HepG2 (cell line): ENCODE measurements around the gene BRSK2. TPM values are rescaled to one million over a fixed set of nuclear protein-coding genes. Genes with fewer than 3 reads are reported as not detected.

Experiments used
- BATF2 ChIP-seq: sonication (generic); formaldehyde crosslinking; IDR thresholded peaks from 2 replicates; pipeline ENCODE4 v1.8.0; 2022; ENCODE audit warnings: mild to moderate bottlenecking, missing genetic modification reagents, moderate library complexity
- CHD2 ChIP-seq: IDR thresholded peaks from 2 replicates; pipeline ENCODE4 v1.6.1; 2011; ENCODE audit warnings: low read depth, low read length, improper control_type of control experiment
- EP300 ChIP-seq, 3 experiments: sonication (generic) in 1 of 3; formaldehyde crosslinking in 1 of 3; IDR thresholded peaks; 2 replicates each; pipeline versions ENCODE4 v1.5.1 to v1.6.1; 2011 to 2020; ENCODE audit warnings: low read depth in 2 of 3, low read length in 2 of 3, borderline replicate concordance in 1 of 3, improper control_type of control experiment in 1 of 3, mild to moderate bottlenecking in 1 of 3, missing genetic modification reagents in 1 of 3, moderate library complexity in 1 of 3
- GRHL1 ChIP-seq: sonication (generic); formaldehyde crosslinking; conservative IDR thresholded peaks from 2 replicates; pipeline ENCODE4 v1.8.0; 2022; ENCODE audit warnings: missing genetic modification reagents
- MEIS2 ChIP-seq: sonication (generic); formaldehyde crosslinking; IDR thresholded peaks from 2 replicates; pipeline ENCODE4 v1.9.0; 2021; ENCODE audit warnings: mild to moderate bottlenecking, missing genetic modification reagents
- NONO ChIP-seq, 2 experiments: fragments of 450-650 bp in 1 of 2; sonication (generic) in 1 of 2; formaldehyde crosslinking in 1 of 2; IDR thresholded peaks in 1 of 2; conservative IDR thresholded peaks in 1 of 2; 2 replicates each; pipeline versions ENCODE4 v1.6.1 to v1.8.0; 2017 to 2022; ENCODE audit warnings: mild to moderate bottlenecking in 1 of 2, missing genetic modification reagents in 1 of 2, moderate library complexity in 1 of 2
- RARG ChIP-seq: sonication (generic); formaldehyde crosslinking; IDR thresholded peaks from 2 replicates; pipeline ENCODE4 v1.4.0; 2020; ENCODE audit warnings: low read depth, mild to moderate bottlenecking, missing genetic modification reagents
- SETDB1 ChIP-seq: sonication (generic); formaldehyde crosslinking; IDR thresholded peaks from 2 replicates; pipeline ENCODE4 v1.5.1; 2020; ENCODE audit warnings: missing genetic modification reagents, mild to moderate bottlenecking, borderline replicate concordance
- SUZ12 ChIP-seq: fragments of 150-350 bp; IDR thresholded peaks from 2 replicates; pipeline ENCODE4 v1.6.1; 2014; ENCODE audit warnings: low read depth, low read length
- TFAP4 ChIP-seq: sonication (generic); IDR thresholded peaks from 2 replicates; pipeline ENCODE4 v1.6.1; 2016; ENCODE audit warnings: low read depth, borderline replicate concordance
- THAP11 ChIP-seq: IDR thresholded peaks from 2 replicates; pipeline ENCODE4 v1.6.1; 2016; ENCODE audit warnings: missing biosample characterization, missing genetic modification reagents
- ZBTB7B ChIP-seq: sonication (generic); formaldehyde crosslinking; IDR thresholded peaks from 2 replicates; pipeline ENCODE4 v1.4.0; 2020; ENCODE audit warnings: missing genetic modification reagents
- ZNF138 ChIP-seq: sonication (generic); formaldehyde crosslinking; IDR thresholded peaks from 2 replicates; pipeline ENCODE4 v1.5.0; 2020; ENCODE audit warnings: mild to moderate bottlenecking, low read depth, missing genetic modification reagents
- ZNF225 ChIP-seq: sonication (generic); formaldehyde crosslinking; IDR thresholded peaks from 2 replicates; pipeline ENCODE4 v1.4.0; 2020; ENCODE audit warnings: mild to moderate bottlenecking, missing genetic modification reagents
- ZNF235 ChIP-seq: sonication (generic); formaldehyde crosslinking; IDR thresholded peaks from 2 replicates; pipeline ENCODE4 v1.8.1; 2023; ENCODE audit warnings: mild to moderate bottlenecking, missing genetic modification reagents, borderline replicate concordance
- ZNF3 ChIP-seq: IDR thresholded peaks from 2 replicates; pipeline ENCODE4 v1.7.0; 2017; ENCODE audit warnings: inconsistent platforms
- ZNF354B ChIP-seq: sonication (generic); formaldehyde crosslinking; IDR thresholded peaks from 2 replicates; pipeline ENCODE4 v1.8.0; 2022; ENCODE audit warnings: mild to moderate bottlenecking, missing genetic modification reagents
- ZNF530 ChIP-seq: sonication (generic); formaldehyde crosslinking; IDR thresholded peaks from 2 replicates; pipeline ENCODE4 v1.5.0; 2020; ENCODE audit warnings: low read depth, mild to moderate bottlenecking, missing genetic modification reagents
- ZNF546 ChIP-seq: sonication (generic); formaldehyde crosslinking; conservative IDR thresholded peaks from 2 replicates; pipeline ENCODE4 v1.8.1; 2023; ENCODE audit warnings: mild to moderate bottlenecking, missing genetic modification reagents
- ZNF605 ChIP-seq: sonication (generic); formaldehyde crosslinking; IDR thresholded peaks from 2 replicates; pipeline ENCODE4 v1.8.0; 2022; ENCODE audit warnings: mild to moderate bottlenecking, missing genetic modification reagents
- ZNF749 ChIP-seq: sonication (generic); formaldehyde crosslinking; IDR thresholded peaks from 2 replicates; pipeline ENCODE4 v1.8.0; 2022; ENCODE audit warnings: mild to moderate bottlenecking, missing genetic modification reagents, moderate library complexity, borderline replicate concordance
- polyA plus RNA-seq, 8 experiments: library from polyadenylated mRNA; depleted of rRNA in 3 of 8; stranded (reverse) in 7 of 8; unstranded in 1 of 8; fragments of >200 nt; fragmentation: Illumina TruSeq in 4 of 8; extraction: Trizol in 4 of 8; gene quantifications; 2 replicates each; pipeline versions ENCODE4 v1.2.1 to v1.2.3, GENCODE V29; 2011 to 2016; ENCODE audit warnings: low read depth in 4 of 8, missing spikeins in 1 of 8, mixed read lengths in 1 of 8; ENCODE audit not compliant: insufficient read depth in 1 of 8
- total RNA-seq, 5 experiments: library from RNA; depleted of rRNA; stranded (reverse); fragments of >200 nt; fragmentation: Illumina TruSeq; extraction: Trizol; gene quantifications; 2 replicates each; pipeline ENCODE4 v1.2.3, GENCODE V29; 2016; ENCODE audit warnings: low read depth in 1 of 5
- TF ChIP-seq, protein P1 (sequence below): sonication (generic); formaldehyde crosslinking; IDR thresholded peaks from 2 replicates; pipeline ENCODE4 v1.4.0; 2020; ENCODE audit warnings: missing genetic modification reagents, mild to moderate bottlenecking, borderline replicate concordance
- TF ChIP-seq, protein P2 (sequence below): sonication (generic); formaldehyde crosslinking; IDR thresholded peaks from 2 replicates; pipeline ENCODE4 v1.8.0; 2022; ENCODE audit warnings: missing genetic modification reagents, low read depth, mild to moderate bottlenecking, borderline replicate concordance

The BRSK2 gene
- total and polyA plus RNA-seq, 2 of the 13 experiments (the other 11 are each of a cell fraction or from before 2014, with no cell fraction given), result 0.74 to 1.1 TPM

DNA sequence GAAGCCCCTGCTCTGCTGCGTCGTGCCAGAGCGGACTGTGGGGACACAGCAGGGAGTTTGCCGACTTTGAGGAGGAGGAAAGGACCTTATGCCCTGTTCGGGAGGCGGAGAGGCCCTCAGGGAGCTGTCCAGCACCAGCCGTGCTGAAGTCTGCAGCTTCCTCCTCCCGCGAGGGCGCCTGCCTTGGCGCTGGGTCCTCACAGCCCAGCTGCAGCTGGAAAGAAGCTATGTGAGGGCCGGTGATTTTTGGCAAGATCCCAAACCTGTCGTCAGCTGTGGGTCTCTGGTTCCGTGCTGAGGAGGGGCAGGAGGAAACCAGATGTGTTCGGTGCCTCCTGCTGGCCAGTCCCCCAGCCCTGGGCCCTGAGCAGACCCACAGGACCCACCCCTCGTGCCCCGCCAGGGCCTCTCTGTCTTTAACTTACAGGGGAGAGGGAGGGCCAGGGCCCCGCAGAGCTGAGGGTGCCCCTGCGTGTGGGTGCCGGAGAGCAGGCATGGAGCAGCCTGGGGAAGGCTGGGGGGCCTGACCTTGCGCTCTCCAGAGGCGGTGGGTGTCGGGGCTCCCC, 12.0 kb downstream of the BRSK2 start (continued):
- TF ChIP-seq GRHL1 (CRISPR knock-in tag) (no peak), BATF2 (CRISPR knock-in tag) (0 out of 2 replicates have a peak, but pooled peaks have one; percentile 64), NONO (IDR thresholded peaks at IDR 0.05) (no peak), NONO (CRISPR knock-in tag; conservative IDR thresholded peaks at IDR 0.05) (no peak), RARG (CRISPR knock-in tag) (no peak), ZNF3 (CRISPR knock-in tag) (no peak), ZNF225 (CRISPR knock-in tag) (no peak; the same call in 1 of the 2 replicates), CHD2 (no peak), ZNF546 (CRISPR knock-in tag) (no peak), ZBTB7B (CRISPR knock-in tag) (no peak), ZNF354B (CRISPR knock-in tag) (0 out of 2 replicates have a peak, but pooled peaks have one; percentile 56), SETDB1 (CRISPR knock-in tag) (no peak), ZNF749 (CRISPR knock-in tag) (0 out of 2 replicates have a peak, but pooled peaks have one; percentile 71), TFAP4 (no peak), EP300 (IDR thresholded peaks at IDR 0.05; ENCODE audit: low read depth in 2 of 2, low read length in 2 of 2) (no peak), EP300 (CRISPR knock-in tag; IDR thresholded peaks at IDR 0.05; ENCODE audit: borderline replicate concordance) (no peak), ZNF138 (CRISPR knock-in tag) (no peak), ZNF530 (CRISPR knock-in tag) (no peak), SUZ12 (no peak), ZNF605 (CRISPR knock-in tag) (no peak; the same call in 1 of the 2 replicates), ZNF235 (CRISPR knock-in tag) (no peak), THAP11 (CRISPR knock-in tag) (0 out of 2 replicates have a peak, but pooled peaks have one; percentile 41), MEIS2 (CRISPR knock-in tag) (peak; percentile 73)
- TF ChIP-seq, protein P1, sequence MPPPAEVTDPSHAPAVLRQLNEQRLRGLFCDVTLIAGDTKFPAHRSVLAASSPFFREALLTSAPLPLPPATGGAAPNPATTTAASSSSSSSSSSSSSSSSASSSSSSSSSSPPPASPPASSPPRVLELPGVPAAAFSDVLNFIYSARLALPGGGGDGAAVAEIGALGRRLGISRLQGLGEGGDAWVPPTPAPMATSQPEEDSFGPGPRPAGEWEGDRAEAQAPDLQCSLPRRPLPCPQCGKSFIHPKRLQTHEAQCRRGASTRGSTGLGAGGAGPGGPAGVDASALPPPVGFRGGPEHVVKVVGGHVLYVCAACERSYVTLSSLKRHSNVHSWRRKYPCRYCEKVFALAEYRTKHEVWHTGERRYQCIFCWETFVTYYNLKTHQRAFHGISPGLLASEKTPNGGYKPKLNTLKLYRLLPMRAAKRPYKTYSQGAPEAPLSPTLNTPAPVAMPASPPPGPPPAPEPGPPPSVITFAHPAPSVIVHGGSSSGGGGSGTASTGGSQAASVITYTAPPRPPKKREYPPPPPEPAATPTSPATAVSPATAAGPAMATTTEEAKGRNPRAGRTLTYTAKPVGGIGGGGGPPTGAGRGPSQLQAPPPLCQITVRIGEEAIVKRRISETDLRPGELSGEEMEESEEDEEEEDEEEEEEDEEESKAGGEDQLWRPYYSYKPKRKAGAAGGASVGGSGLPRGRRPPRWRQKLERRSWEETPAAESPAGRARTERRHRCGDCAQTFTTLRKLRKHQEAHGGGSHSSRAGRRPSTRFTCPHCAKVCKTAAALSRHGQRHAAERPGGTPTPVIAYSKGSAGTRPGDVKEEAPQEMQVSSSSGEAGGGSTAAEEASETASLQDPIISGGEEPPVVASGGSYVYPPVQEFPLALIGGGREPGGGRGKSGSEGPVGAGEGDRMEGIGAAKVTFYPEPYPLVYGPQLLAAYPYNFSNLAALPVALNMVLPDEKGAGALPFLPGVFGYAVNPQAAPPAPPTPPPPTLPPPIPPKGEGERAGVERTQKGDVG, result no peak
- TF ChIP-seq, protein P2, sequence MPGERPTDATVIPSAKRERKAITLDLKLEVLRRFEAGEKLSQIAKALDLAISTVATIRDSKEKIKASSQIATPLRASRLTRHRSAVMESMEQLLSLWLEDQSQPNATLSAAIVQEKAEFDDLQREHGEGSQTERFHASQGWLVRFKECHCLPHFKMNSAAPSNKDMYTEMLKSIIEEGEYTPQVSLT (CRISPR knock-in tag), result no peak
